ENCODE data around the gene SLC6A9. TPM values are rescaled to one million over a fixed set of nuclear protein-coding genes. Genes with fewer than 3 reads are reported as not detected.
A peak's percentile ranks its signal among the peaks of the same experiment; 100 is the strongest.

The SLC6A9 gene
- total RNA-seq, 1 donor from 2014 or later: 2.1 TPM

- Mint-ChIP-seq H3K27ac (no peak overlapping the region), H3K9me3 (no peaks in the 10 kb centered on the region), H3K36me3 (ENCODE audit: low read depth) (peaks cover 11% of the 10 kb centered on the region), H3K4me1 (ENCODE audit: low read depth) (no peaks in the 10 kb centered on the region), H3K4me3 (ENCODE audit: low read depth) (no peak overlapping the region), H3K27me3 (ENCODE audit: low read depth) (no peaks in the 10 kb centered on the region)
- intact Hi-C loops (cut with micrococcal nuclease): no loop called here
- no peak for DNase-seq (ENCODE audit: low spot score)
Measured at GRCh38 chr1:43957407-43958040, 73.7 kb downstream of the SLC6A9 start.

GRCh38 chr1:43956234-43956633 is 75.0 kb downstream of the SLC6A9 start:
- H3K27me3 Mint-ChIP-seq (ENCODE audit: low read depth): no peaks in the 10 kb centered on the region
- no peaks in the 10 kb centered on the region for H3K4me1 Mint-ChIP-seq (ENCODE audit: low read depth)
- no peak overlapping the region for H3K27ac Mint-ChIP-seq
- H3K36me3 Mint-ChIP-seq (ENCODE audit: low read depth): peaks cover 7% of the 10 kb centered on the region
- intact Hi-C loops (cut with micrococcal nuclease): no loop called here
- no peaks in the 10 kb centered on the region for H3K9me3 Mint-ChIP-seq
- no peak overlapping the region for H3K4me3 Mint-ChIP-seq (ENCODE audit: low read depth)
- no peak for DNase-seq (ENCODE audit: low spot score)

GRCh38 chr1:43954036-43954435 is 77.2 kb downstream of the SLC6A9 start:
- Mint-ChIP-seq H3K4me1 (ENCODE audit: low read depth) (peaks cover 10% of the 10 kb centered on the region), H3K9me3 (no peaks in the 10 kb centered on the region)
- intact Hi-C loops (cut with micrococcal nuclease): no loop called here

GRCh38 chr1:43953361-43953760 is 77.9 kb downstream of the SLC6A9 start:
- Mint-ChIP-seq H3K27me3 (ENCODE audit: low read depth) (no peaks in the 10 kb centered on the region), H3K9me3 (no peaks in the 10 kb centered on the region), H3K4me3 (ENCODE audit: low read depth) (no peak overlapping the region), H3K36me3 (ENCODE audit: low read depth) (peaks cover 11% of the 10 kb centered on the region), H3K4me1 (ENCODE audit: low read depth) (peaks cover 17% of the 10 kb centered on the region), H3K27ac (no peak overlapping the region)
- DNase-seq (ENCODE audit: low spot score): no peak
- intact Hi-C loops (cut with micrococcal nuclease): no loop called here

More at GRCh38 chr1:43954036-43954435, 77.2 kb downstream of the SLC6A9 start:
- DNase-seq (ENCODE audit: low spot score): no peak
- H3K27ac Mint-ChIP-seq: no peak overlapping the region
- H3K4me3 Mint-ChIP-seq (ENCODE audit: low read depth): no peak overlapping the region
- H3K27me3 Mint-ChIP-seq (ENCODE audit: low read depth): no peaks in the 10 kb centered on the region
- peaks cover 16% of the 10 kb centered on the region for H3K36me3 Mint-ChIP-seq (ENCODE audit: low read depth)

GRCh38 chr1:43952731-43953346 is 78.4 kb downstream of the SLC6A9 start:
- H3K27ac Mint-ChIP-seq: no peak overlapping the region
- intact Hi-C loops (cut with micrococcal nuclease): no loop called here
- peaks cover 11% of the 10 kb centered on the region for H3K36me3 Mint-ChIP-seq (ENCODE audit: low read depth)
- H3K4me3 Mint-ChIP-seq (ENCODE audit: low read depth): no peak overlapping the region
- peaks cover 20% of the 10 kb centered on the region for H3K4me1 Mint-ChIP-seq (ENCODE audit: low read depth)
- DNase-seq (ENCODE audit: low spot score): no peak
- no peaks in the 10 kb centered on the region for H3K27me3 Mint-ChIP-seq (ENCODE audit: low read depth)
- H3K9me3 Mint-ChIP-seq: no peaks in the 10 kb centered on the region

GRCh38 chr1:43951021-43951985 is 80.0 kb downstream of the SLC6A9 start:
- DNase-seq (ENCODE audit: low spot score): no peak
- Mint-ChIP-seq H3K4me1 (ENCODE audit: low read depth) (peaks cover 22% of the 10 kb centered on the region), H3K4me3 (ENCODE audit: low read depth) (no peak overlapping the region), H3K36me3 (ENCODE audit: low read depth) (peaks cover 12% of the 10 kb centered on the region), H3K9me3 (no peaks in the 10 kb centered on the region), H3K27ac (no peak overlapping the region), H3K27me3 (ENCODE audit: low read depth) (no peaks in the 10 kb centered on the region)
- intact Hi-C loops (cut with micrococcal nuclease): no loop called here

GRCh38 chr1:43949678-43950077 is 81.6 kb downstream of the SLC6A9 start:
- no peak for DNase-seq (ENCODE audit: low spot score)
- no peak overlapping the region for H3K27ac Mint-ChIP-seq
- intact Hi-C loops (cut with micrococcal nuclease): loop anchor here (5.0 to 10.0 kb wide), 3 partner anchors 85 to 297 kb away; partner anchors contain the start of genes KDM4A, SLC6A9 and ST3GAL3
- no peaks in the 10 kb centered on the region for H3K9me3 Mint-ChIP-seq
- no peaks in the 10 kb centered on the region for H3K27me3 Mint-ChIP-seq (ENCODE audit: low read depth)
- peaks cover 30% of the 10 kb centered on the region for H3K4me1 Mint-ChIP-seq (ENCODE audit: low read depth)
- peak overlapping the region; percentile 23 for H3K4me3 Mint-ChIP-seq (ENCODE audit: low read depth)
- peaks cover 18% of the 10 kb centered on the region for H3K36me3 Mint-ChIP-seq (ENCODE audit: low read depth)

GRCh38 chr1:43947874-43948437 is 83.3 kb downstream of the SLC6A9 start:
- peak overlapping the region; percentile 29 for H3K27ac Mint-ChIP-seq
- H3K4me3 Mint-ChIP-seq (ENCODE audit: low read depth): peak overlapping the region; percentile 96
- H3K36me3 Mint-ChIP-seq (ENCODE audit: low read depth): peaks cover 26% of the 10 kb centered on the region
- DNase-seq (ENCODE audit: low spot score): no peak
- no peaks in the 10 kb centered on the region for H3K27me3 Mint-ChIP-seq (ENCODE audit: low read depth)
- intact Hi-C loops (cut with micrococcal nuclease): loop anchor here (5.0 to 10.0 kb wide), 3 partner anchors 87 to 296 kb away; partner anchors contain the start of genes KDM4A, SLC6A9 and ST3GAL3
- H3K9me3 Mint-ChIP-seq: no peaks in the 10 kb centered on the region
- peaks cover 30% of the 10 kb centered on the region for H3K4me1 Mint-ChIP-seq (ENCODE audit: low read depth)

GRCh38 chr1:43947061-43947873 is 84.0 kb downstream of the SLC6A9 start:
- Mint-ChIP-seq H3K4me1 (ENCODE audit: low read depth) (peaks cover 30% of the 10 kb centered on the region), H3K9me3 (no peaks in the 10 kb centered on the region)
- no peak for DNase-seq (ENCODE audit: low spot score)

More at GRCh38 chr1:43947061-43947873, 84.0 kb downstream of the SLC6A9 start:
- Mint-ChIP-seq H3K4me3 (ENCODE audit: low read depth) (peak overlapping the region; percentile 96), H3K27ac (peak overlapping the region; percentile 94), H3K27me3 (ENCODE audit: low read depth) (no peaks in the 10 kb centered on the region), H3K36me3 (ENCODE audit: low read depth) (peaks cover 29% of the 10 kb centered on the region)
- intact Hi-C loops (cut with micrococcal nuclease): loop anchor here (5.0 to 10.0 kb wide), 3 partner anchors 88 to 295 kb away; partner anchors contain the start of genes KDM4A, SLC6A9 and ST3GAL3

All from activated T-helper 2 cell treated with anti-CD3 and anti-CD28 coated beads, Interferon-gamma antibody, Interleukin-2, Interleukin-4, amounts not matched to agents 10 μg/mL and 5 μg/mL and 100 μg/mL, durations not matched to agents 14 hours and 24 hours and 36 hours (primary cell).